GM10847 (cell line): Measurements from ENCODE around the gene DHX9.

Experiments
- POLR2A ChIP-seq: IDR thresholded peaks from 2 replicates; pipeline ENCODE4 v1.6.1; 2011; ENCODE audit not compliant: insufficient read length; ENCODE audit errors: extremely low read depth

The DHX9 gene

DNA sequence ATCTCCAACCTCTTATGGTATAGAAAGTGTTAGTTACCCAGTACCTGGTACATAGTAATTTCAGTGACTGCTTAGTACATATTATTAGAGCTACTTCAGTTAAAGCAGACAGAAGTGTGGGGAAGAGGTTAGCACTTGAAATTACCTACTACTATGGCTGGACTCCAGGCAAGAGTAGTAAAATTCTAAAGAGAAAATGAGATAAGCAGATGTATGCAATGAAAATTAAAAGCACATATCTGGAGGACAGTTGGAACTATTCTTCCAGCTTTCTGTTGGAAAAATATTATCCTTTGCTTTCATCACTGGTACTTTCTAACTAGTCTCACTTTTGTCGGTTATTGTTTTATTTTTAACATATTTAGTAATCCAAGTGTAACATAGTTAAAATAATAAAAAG, 23.7 kb downstream of the DHX9 start:
- no peak for TF ChIP-seq POLR2A

DNA sequence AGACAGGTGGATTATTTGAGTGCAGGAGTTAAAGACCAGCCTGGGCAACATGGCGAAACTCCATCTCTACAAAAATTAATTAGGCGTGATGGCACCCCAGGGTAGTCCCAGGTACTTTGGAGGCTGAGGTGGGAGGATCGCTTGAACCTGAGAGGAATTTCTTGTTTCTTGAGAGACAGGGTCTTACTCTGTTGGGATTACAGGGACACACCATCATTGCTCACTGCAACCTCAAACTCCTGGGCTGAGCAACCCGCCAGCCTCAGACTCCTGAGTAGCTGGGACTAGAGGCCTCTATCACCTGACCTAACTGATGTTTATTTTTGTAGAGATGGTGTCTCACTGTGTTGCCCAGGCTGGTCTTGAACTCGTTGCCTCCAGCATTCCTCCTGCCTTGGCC, 24.8 kb downstream of the DHX9 start:
- no peak for TF ChIP-seq POLR2A

DNA sequence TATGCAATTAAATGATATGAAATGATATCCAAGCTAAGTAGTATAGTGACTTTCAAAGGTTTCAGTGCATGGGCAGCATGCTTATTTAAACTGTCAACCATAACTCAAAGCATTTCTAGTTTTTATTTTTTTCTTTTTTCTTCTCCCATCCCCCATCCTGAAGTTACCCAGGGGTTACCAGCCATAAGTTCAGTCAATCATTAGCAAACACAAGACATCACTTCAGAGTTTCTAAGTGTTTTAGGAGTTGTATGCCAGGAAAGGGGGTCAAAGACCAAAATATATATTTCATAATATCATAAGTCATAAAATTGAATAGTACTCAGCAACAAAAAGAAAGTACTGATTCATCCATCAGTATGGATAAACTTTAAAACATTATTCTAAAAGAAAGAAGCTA, 28.7 kb downstream of the DHX9 start:
- no peak for TF ChIP-seq POLR2A

DNA sequence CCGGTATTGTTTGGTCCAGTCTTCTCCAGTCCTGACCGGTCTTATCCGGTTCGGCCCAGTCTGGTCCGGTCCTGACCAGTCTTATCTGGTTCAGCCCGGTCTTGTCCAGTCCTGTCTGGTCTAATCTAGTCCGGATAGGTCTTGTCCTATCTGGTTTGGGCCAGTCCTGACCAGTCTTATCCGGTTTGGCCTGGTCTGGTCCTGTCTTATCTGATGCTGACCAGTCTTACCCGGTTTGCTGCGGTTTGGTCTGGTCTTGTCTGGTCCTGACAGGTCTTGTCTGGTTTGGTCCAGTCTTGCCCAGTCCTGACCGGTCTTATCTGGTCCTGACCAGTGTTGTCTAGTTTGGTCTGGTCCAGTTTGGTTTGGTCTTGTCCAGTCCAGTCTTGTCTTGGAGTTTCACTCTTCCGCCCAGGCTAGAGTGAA, 30.1 kb downstream of the DHX9 start:
- no peak for TF ChIP-seq POLR2A

DNA sequence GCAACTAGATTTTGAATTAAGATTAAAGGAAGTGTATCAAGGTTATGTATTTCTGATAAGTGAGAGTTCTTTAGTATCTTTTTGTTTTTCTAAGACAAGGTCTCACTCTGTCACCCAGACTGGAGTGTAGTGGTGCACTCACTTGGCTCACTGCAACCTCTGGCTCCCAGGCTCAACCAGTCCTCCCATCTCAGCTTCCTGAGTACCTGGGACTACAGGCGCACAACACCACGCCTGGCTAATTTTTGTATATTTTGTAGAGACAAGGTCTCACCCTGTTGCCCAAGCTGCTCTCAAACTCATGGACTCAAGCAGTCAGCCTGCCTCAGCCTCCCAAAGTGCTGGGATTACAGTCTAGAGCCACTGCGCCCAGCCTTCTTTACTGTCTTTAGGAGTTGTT, 33.7 kb downstream of the DHX9 start:
- no peak for TF ChIP-seq POLR2A

DNA sequence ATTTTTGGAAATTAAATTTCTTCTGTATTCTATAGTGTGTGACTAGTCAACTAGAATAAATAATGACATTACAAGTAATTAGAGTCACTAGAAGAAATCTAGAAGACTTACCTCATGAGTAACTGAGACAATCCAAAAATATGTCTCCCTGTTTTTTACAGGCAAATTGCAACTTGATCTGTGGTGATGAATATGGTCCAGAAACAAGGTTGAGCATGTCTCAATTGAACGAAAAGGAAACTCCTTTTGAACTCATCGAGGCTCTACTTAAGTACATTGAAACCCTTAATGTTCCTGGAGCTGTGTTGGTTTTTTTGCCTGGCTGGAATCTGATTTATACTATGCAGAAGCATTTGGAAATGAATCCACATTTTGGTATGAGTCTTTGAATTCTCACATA, 36.7 kb downstream of the DHX9 start:
- TF ChIP-seq POLR2A = no peak

DNA sequence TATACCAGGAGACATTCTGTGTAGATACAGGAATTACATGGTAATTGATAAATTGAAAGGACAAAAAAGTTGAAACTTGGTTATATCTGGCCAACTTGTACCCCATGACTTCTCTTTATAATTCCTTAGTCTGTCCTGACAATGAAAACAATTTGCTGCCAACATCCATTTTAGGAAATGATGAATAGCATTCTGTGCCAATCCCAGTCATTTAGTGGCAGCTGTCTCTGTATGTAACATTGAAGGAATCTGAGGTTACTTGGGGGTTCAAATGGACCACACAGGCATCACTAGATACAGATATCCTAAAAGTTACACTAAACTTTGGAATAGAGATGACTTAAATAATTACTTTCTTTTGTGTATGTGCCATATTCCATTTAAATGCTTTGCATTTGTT, 38.2 kb downstream of the DHX9 start:
- no peak for TF ChIP-seq POLR2A

DNA sequence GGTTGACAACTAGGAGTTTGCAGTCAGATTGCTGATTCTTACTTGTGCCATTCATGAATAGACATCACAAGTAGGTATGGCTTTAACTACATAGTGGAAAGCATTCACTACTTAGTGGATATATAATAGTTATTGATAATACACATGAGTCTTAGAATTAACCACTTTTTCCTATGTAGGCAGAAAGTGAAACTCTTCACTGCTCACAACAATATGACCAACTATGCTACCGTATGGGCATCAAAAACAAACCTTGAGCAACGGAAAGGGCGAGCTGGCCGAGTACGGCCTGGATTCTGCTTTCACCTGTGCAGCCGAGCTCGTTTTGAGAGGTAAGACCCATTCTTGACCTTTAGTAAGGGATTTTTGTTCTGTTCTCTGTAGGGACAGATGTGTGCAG, 38.7 kb downstream of the DHX9 start:
- TF ChIP-seq POLR2A = no peak

DNA sequence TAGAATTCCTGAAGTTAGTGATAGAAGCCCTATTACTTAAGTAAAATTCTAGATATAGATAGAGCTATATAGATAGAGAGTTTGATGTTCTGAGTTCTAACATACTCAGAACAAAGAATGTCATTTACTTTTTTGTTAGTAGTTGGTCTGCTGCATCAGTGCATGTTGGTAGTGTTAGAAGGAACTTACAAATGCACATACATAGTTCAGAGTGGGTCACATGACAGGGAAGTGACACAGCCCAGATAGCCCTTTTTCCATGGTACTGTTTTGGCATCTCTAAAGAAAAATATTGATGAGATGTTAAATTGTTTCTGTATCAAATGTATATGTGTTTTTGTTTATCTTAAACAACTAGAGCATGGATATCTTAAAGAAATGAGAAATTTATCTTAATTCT, 45.7 kb downstream of the DHX9 start:
- no peak for TF ChIP-seq POLR2A

DNA sequence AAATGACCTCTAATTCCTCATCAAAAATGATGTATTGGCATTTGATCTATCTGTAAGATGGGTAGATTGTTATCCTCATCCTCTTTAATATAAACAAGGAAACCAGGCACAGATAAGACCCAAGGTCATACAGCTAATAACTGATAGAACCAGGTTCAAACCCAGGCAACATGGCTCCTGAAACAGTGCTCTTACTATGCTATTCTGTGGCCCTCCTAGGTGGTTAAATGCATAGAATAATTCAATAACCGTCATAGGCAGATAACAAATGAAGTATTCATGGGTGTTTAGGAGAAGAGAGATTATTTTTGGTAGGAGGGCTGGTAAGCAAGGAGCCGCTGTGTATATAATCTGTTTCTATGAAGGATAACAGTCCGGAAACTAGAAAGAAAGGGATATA, 46.4 kb downstream of the DHX9 start:
- no peak for TF ChIP-seq POLR2A

DNA sequence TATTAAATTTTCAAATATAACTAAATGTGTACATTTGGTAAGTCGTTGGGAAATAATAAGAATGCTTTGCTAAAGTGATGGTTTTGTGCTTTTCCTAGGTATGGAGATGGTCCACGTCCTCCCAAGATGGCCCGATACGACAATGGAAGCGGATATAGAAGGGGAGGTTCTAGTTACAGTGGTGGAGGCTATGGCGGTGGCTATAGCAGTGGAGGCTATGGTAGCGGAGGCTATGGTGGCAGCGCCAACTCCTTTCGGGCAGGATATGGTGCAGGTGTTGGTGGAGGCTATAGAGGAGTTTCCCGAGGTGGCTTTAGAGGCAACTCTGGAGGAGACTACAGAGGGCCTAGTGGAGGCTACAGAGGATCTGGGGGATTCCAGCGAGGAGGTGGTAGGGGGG, 47.8 kb downstream of the DHX9 start:
- TF ChIP-seq POLR2A = no peak

DNA sequence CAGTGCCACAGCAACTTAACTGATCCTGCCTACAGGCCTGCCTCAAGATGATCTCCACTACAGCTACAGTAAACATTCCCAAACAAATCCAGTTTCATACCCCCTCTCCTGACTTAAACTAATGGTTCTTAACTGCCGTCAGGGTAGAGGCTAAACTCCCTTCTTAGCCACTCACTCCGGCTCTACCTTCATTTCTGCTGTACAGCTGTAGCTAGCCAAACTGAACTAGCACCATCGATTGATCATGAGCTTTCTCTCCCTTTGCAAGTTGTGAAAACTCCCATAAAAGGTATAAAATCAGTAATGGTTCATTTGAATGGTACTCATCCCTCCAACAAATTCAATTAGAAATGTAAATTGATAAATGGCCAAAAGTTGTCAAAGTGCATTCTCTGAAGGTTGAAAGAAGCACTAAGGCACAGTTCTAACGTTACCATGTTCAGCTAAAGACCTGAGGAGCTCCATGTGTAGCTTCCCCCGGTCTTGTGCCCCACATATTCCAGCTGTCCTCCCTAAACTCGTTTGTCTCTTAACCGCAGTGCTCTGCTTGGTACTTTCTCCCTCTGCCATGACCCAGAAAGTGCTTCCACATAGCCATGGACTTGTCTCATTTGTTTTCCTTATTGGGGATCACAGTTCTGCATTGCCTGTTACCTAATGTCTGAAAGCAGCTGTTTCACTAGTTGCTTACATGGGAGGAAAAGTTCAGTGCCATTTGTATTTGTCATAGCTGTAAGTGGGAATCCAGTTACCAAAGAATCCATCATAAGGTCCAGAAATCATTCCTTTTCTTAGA, 49.8 kb downstream of the DHX9 start:
- no peak for TF ChIP-seq POLR2A

DNA sequence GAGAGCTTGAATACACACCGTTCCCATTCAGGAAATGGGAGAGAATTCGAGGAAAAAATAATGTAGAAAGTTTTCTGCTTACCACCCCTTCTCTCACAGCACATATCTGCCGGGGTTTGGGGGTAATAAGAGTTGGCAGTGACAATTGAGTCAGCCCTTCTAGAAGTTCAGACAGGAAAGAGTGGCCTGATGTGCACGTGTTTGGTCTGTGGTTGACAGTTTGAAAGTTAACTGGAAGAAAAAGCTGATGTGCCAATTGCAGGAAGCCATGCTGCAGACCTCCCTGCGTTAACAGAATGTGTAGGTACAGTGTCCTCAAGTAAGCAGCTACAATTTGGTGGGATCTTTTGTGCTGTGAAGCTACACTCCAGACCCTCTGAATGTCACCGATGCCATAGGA, 50.9 kb downstream of the DHX9 start:
- no peak for TF ChIP-seq POLR2A

DNA sequence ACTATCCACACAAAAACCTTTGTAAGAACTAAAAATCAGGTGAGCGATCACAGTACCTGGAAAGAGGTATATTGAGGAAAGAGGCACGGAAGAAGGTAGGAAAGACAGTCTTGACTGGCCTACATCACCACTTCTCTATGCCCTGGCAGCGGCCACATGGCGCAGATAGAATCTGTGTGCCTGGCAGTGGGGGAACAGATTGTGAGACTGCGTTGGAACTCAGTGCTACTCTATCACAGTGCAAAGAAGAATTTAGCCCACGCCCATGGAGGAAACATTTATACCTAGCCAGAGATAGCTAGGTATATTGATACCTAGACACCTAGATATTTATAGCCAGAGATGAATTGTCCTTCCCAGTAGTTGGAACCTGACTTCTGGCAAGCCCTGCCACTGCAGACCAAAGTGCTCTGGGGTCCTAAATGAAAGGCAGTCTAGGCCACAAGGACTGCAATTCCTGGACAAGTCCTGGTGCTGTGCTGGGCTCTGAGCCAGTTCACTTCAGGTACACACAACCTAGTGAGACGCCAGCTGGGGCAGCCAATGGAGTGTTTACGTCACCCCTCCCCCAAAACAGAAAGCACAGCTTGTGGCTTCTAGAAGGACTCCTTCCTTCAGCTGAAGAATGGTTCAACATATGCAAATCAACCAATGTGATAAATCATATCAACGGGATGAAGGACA, 51.9 kb downstream of the DHX9 start:
- TF ChIP-seq POLR2A = no peak

DNA sequence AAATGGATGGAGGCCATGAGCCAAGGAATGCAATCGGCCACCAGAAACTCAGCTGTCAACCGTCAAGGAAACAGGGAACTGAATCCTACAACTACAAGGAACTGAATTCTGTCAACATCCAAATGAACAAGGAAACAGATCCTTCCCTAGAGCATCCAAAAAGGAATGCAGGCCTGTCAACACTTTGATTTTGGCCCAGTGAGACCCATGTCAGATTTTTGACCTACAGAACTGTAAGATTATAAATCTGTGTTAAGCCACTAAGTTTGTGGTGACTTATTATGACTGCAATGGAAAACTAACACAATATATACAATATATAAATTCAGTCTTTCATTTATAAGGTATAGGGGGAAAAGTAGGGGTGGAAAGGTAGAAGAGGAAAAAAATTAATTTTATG, 58.5 kb downstream of the DHX9 start:
- TF ChIP-seq POLR2A = no peak

DNA sequence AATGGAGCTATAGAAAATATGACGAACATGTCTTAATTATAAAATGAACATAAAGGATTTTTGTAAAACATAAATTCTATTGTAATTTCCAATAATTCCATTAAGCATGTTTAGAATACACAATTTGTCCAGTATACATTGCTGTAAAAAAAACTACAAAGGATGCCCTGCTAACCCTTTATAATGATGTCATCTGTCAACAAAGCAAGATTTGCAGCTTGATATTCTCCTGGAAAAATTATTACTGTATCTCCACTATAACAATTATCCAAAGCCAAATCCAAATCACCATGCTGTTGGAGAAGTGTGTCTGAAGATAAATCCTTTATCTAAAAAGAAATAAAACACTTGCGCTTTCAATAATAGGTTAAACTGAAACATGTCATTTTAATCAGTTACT, 66.2 kb downstream of the DHX9 start:
- no peak for TF ChIP-seq POLR2A

DNA sequence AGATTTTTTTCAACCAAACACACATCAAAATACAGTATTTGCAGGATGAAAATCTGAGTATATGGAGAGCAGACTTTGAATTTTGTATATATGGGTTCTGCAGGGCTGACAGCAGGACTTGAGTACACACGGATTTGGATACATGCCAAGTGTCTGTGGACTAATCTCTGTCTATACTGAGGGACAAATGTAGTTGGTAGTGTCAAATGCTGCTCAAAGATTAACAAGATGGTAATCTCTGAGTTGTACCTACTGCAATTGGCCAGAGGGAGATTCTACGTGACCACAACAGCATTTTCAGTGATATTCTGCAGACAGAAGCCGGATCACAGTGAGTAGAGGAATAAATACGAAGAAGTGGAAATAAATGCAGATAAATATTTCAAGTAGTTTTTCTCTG, 70.4 kb downstream of the DHX9 start:
- TF ChIP-seq POLR2A = no peak
